K562 (cell line): ENCODE data around the gene EPO.

Source experiments
- GABPA ChIP-seq: fragments of 200-800 bp; sonication (Bioruptor generic); conservative IDR thresholded peaks from 2 replicates; pipeline ENCODE4 v1.6.1; 2016; ENCODE audit warnings: low read depth, missing genetic modification characterization, missing compliant biosample characterization
- SRF ChIP-seq, 2 experiments: fragments of 250-450, 450-650 bp in 1 of 2; sonication (Bioruptor Pico) in 1 of 2; sonication (generic) in 1 of 2; formaldehyde crosslinking; IDR thresholded peaks; 2 replicates each; pipeline versions ENCODE4 v1.5.0 to v1.5.1; 2020 to 2022; ENCODE audit warnings: mild to moderate bottlenecking in 1 of 2, missing genetic modification reagents in 1 of 2
- TF ChIP-seq, protein P1 (sequence below), 3 experiments: IDR thresholded peaks in 2 of 3; conservative IDR thresholded peaks in 1 of 3; 2 replicates each; pipeline ENCODE4 v1.5.1; 2011 to 2012; ENCODE audit warnings: low read length in 3 of 3, mild to moderate bottlenecking in 3 of 3, control low read depth in 2 of 3, improper control_type of control experiment in 1 of 3, inconsistent platforms in 1 of 3, low read depth in 1 of 3, mixed read lengths in 1 of 3, moderate library complexity in 1 of 3; ENCODE audit not compliant: insufficient read depth in 2 of 3
- TF ChIP-seq, protein P2 (sequence below): sonication (generic); formaldehyde crosslinking; IDR thresholded peaks from 2 replicates; pipeline ENCODE4 v1.9.0; 2022; ENCODE audit warnings: mild to moderate bottlenecking, missing genetic modification reagents

DNA sequence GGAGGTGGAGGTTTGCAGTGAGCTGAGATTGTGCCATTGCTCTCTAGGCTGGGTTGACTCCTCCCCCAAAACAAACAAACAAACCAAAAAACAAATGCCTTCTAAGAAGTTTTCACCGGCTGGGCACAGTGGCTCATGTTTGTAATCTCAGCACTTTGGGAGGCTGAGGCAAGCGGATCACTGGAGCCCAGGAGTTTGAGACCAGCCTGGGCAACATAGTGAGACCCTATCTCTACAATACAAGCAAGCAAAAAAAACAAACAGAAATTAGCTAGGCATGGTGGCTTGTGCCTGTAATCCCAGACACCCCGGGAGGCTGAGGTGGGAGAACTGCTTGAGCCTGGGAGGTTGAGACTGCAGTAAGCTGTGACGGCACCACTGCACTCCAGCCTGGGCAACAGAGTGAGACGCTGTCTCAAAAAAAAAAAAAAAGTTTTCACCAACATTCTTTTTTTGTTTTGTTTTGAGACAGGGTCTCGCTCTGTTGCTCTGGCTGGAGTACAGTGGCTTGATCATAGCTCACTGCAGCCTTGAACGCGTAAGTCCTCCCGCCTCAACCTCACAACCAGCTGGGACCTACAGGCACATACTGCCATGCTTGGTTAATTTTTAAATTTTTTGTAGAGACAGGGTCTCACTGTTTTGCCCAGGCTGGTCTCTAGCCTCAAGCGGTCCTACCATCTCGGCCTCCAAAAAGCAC lies 11.8 kb downstream of the EPO start:
- TF ChIP-seq, protein P1, sequence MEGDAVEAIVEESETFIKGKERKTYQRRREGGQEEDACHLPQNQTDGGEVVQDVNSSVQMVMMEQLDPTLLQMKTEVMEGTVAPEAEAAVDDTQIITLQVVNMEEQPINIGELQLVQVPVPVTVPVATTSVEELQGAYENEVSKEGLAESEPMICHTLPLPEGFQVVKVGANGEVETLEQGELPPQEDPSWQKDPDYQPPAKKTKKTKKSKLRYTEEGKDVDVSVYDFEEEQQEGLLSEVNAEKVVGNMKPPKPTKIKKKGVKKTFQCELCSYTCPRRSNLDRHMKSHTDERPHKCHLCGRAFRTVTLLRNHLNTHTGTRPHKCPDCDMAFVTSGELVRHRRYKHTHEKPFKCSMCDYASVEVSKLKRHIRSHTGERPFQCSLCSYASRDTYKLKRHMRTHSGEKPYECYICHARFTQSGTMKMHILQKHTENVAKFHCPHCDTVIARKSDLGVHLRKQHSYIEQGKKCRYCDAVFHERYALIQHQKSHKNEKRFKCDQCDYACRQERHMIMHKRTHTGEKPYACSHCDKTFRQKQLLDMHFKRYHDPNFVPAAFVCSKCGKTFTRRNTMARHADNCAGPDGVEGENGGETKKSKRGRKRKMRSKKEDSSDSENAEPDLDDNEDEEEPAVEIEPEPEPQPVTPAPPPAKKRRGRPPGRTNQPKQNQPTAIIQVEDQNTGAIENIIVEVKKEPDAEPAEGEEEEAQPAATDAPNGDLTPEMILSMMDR (IDR thresholded peaks at IDR 0.05 in 2 of 3, conservative IDR thresholded peaks at IDR 0.05 in 1 of 3; ENCODE audit: insufficient read depth in 2 of 3, low read depth in 1 of 3, low read length in 3 of 3): no peak
- TF ChIP-seq SRF (CRISPR knock-in tag; IDR thresholded peaks at IDR 0.05) (no peak), GABPA (tag) (no peak)
- TF ChIP-seq, protein P2, sequence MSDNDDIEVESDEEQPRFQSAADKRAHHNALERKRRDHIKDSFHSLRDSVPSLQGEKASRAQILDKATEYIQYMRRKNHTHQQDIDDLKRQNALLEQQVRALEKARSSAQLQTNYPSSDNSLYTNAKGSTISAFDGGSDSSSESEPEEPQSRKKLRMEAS (CRISPR knock-in tag): no peak
